AG04449 (cell line): ENCODE results near the gene LINC00237.

Experiments used
- CTCF ChIA-PET: fragments of 350-600 bp; formaldehyde crosslinking; extraction: SDS; loops from one replicate; lab custom pipeline; 2021; ENCODE audit warnings: antibody characterized with exemption; lab: Yijun Ruan, JAX
- POLR2A ChIA-PET: fragments of 400-600, 350-600 bp; formaldehyde crosslinking; extraction: SDS; loops from one replicate; lab custom pipeline; 2020; ENCODE audit warnings: antibody characterized with exemption, inconsistent platforms; lab: Yijun Ruan, JAX
- DNase-seq: peaks from one replicate; pipeline ENCODE4 v3.0.0-alpha.2; 2010; ENCODE audit warnings: low read depth, low spot score
- H3K4me3 ChIP-seq: 2 replicates; pipeline ENCODE4 v1.5.1; 2011; ENCODE audit warnings: low read depth, mild to moderate bottlenecking, control low read depth, low read length
- CTCF ChIP-seq: IDR thresholded peaks from one replicate; pipeline ENCODE4 v1.5.1; 2011; ENCODE audit warnings: mild to moderate bottlenecking, moderate library complexity, low read length, control low read depth, inconsistent platforms; ENCODE audit not compliant: insufficient read depth; ENCODE audit errors: missing control alignments

LINC00237 gene

DNA sequence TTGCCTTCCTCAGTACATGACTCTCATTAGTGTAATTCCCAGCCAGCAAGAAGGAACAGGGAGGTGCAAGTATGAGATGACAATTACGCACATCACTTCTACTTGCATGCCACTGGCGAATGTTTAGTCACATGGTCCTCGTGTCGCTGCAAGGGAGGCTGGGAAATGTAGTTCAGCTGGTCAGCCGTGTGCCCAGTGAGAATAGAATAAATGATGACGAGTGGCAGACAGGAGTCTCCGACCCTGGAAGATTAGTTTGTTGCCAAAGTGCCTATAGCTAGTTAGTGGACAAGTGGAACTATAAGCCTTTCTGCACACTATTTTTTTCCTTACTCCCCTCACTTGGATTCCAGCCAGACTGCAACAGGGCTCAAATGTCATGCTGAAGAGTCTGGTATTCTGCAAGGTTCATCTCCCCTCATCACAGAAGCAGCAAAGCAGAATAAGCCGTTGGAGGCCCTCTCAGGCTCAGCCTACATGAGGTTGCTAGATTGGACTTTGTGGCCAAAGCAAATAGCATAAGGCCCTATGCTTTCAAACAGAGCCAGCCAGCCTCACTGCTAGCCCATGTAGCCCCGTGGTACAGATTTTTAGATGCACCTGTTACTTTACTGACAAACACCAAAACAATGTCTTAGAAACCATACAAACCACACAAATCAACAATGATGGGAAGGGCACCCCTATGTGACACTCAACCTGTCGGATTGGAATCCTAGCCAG, 9.7 kb downstream of the LINC00237 start:
- DNase-seq, result no peak
- no peak overlapping the region for H3K4me3 ChIP-seq
- no peak for TF ChIP-seq CTCF
- POLR2A ChIA-PET, result no interaction called here
- CTCF ChIA-PET, result interaction anchor here (1.1 kb wide), 1 partner anchor 48 kb away, joined by 3 read pairs; no protein-coding TSS in a partner anchor

GRCh38 chr20:21092806-21093205, 13.4 kb downstream of the LINC00237 start:
- CTCF ChIA-PET, result no interaction called here
- no peak overlapping the region for H3K4me3 ChIP-seq
- POLR2A ChIA-PET, result no interaction called here
- no peak for TF ChIP-seq CTCF
- no peak for DNase-seq

GRCh38 chr20:21090721-21091120, 15.4 kb downstream of the LINC00237 start:
- ChIA-PET POLR2A (no interaction called here), CTCF (no interaction called here)
- no peak overlapping the region for H3K4me3 ChIP-seq
- TF ChIP-seq CTCF, result no peak
- no peak for DNase-seq

GRCh38 chr20:21090111-21090618, 16.0 kb downstream of the LINC00237 start:
- POLR2A ChIA-PET, result no interaction called here
- CTCF ChIA-PET, result no interaction called here
- H3K4me3 ChIP-seq, result no peak overlapping the region
- no peak for DNase-seq
- TF ChIP-seq CTCF, result no peak

GRCh38 chr20:21089391-21089790, 16.8 kb downstream of the LINC00237 start:
- TF ChIP-seq CTCF, result no peak
- H3K4me3 ChIP-seq, result no peak overlapping the region
- ChIA-PET CTCF (no interaction called here), POLR2A (no interaction called here)
- no peak for DNase-seq

DNA sequence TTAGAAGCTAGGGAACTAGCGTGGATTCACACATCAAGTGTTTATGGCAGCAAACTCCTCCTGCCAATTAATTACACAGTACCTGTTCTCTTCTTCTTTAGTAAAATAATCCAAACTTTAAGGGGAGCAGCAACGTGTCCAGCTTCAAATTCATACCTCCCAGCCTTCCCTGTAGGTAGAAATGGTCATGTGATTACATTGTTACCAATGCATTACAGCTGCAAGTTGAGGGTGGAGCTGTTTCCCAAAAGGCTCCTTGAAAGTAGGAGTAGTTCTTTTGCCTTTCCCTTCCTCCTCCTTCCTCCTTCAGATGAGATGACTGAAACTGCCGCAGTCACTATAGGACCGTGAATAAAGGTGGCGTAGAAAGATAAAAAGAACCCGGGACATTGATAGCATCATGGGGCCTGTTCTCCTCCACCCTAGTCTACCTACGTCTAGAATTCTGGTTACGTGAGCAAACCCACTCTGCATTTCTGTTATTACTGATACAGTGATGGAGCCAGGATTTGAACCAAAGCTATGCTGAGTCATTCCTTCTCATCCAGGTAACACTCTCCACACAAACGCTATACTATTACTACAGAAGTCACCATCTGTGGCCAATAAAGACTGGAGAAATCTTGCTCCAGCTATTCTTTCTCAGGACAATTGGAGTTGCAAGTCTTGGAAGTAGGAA, 18.2 kb downstream of the LINC00237 start:
- ChIA-PET POLR2A (no interaction called here), CTCF (no interaction called here)
- DNase-seq, result no peak
- TF ChIP-seq CTCF, result no peak
- H3K4me3 ChIP-seq, result no peak overlapping the region
